HG02610 (cell line): ENCODE results near the gene RHBDL1.

Experiments used
- ATAC-seq: cut with Tn5 transposase; IDR thresholded peaks from one replicate; pipeline ENCODE4 v1.9.1; 2021; ENCODE audit warnings: mild to moderate bottlenecking, moderate library complexity; ENCODE audit not compliant: unreplicated experiment

The RHBDL1 gene

DNA sequence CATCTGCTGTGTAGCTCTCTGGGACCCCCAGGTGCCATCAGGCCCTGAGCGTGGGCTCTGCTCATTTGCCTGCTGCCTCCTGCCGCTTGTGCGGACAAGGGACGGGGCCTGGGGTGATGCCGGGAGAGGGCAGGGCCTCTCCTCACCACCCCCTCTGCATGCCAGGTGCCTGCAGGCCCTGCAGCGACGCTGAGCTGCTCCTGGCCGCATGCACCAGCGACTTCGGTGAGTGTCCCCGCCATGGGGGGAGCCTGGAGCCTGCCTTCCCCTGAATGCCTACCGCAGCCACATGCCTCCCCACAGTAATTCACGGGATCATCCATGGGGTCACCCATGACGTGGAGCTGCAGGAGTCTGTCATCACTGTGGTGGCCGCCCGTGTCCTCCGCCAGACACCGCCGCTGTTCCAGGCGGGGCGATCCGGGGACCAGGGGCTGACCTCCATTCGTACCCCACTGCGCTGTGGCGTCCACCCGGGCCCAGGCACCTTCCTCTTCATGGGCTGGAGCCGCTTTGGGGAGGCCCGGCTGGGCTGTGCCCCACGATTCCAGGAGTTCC lies 41.4 kb downstream of the RHBDL1 start:
- no peak for ATAC-seq

DNA sequence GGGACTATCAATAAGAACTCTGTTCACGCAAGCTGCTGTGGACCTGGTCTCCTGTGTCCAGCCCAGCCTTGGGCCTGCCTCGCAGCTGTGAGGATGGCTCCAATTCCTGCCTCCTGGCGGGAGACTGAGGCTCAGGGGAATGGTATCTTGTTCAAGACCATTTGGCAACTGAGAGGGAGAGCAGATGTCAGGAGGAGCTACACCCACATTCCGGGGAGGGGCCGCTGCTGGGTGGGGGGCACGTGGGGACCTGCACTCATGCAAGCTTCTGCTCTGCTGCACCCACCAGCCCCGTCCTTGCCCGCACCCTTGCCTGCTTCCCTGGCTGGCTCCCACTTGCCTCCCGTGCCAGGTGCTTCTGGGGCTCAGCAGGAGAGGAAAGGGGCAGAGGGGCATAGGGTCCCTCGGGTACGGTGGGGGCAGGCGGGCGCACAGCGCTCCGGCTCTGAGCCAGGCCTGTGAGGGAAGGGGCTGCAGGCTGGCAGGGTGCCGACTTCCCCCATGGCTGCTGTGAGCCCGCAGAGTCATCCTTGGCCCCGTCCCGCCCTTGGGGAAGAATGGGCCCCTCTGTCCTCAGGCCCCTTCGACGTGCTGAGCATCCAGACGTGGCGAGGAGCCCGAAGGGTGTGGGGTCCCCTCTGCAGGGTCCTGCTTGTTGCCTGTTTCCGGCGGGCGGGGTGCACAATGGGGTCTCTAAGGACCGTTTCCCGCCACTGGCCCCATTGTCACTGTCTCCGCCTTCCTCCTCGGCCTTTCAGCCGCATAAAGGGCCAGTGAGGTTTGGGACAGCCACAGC lies 42.2 kb downstream of the RHBDL1 start:
- ATAC-seq = no peak

DNA sequence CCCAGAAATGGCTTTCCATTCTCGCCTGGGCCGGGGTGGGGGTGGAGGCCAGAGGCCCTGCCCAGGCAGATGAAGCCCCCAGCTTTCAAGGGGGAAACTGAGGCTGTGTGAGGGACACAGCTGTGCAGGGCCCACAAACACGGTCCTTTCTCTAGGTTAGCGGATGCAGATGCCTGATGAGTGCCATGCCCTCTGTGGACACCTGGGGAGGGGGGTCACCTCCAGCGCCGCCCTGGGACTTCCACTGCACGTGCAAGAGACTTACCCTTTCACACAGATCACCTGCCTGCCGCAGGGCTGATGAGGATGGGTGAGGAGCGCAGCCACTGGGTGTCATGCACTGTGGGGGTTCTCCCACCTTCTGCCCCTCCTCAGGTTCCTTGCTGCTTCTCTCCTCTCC lies 42.9 kb downstream of the RHBDL1 start:
- no peak for ATAC-seq

DNA sequence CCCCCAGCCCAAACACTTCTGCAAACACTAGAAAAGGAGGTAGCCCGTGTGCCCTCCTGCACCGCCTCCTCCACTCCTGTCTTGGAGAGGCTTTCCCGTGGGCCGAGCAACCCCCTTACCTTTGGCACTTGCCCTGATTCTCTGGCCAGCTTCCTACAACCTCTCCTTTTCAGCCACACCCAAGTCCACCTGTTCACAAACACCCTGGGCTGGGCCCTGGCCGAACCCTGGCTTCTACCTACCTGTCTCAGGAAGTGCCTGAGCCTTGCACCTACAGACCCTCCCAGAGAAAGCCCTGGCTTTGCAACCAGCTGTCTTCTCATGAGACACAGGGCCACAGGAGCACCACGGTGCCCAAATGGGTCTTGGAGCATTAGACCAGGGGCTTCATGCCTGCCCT lies 43.5 kb downstream of the RHBDL1 start:
- ATAC-seq = no peak

DNA sequence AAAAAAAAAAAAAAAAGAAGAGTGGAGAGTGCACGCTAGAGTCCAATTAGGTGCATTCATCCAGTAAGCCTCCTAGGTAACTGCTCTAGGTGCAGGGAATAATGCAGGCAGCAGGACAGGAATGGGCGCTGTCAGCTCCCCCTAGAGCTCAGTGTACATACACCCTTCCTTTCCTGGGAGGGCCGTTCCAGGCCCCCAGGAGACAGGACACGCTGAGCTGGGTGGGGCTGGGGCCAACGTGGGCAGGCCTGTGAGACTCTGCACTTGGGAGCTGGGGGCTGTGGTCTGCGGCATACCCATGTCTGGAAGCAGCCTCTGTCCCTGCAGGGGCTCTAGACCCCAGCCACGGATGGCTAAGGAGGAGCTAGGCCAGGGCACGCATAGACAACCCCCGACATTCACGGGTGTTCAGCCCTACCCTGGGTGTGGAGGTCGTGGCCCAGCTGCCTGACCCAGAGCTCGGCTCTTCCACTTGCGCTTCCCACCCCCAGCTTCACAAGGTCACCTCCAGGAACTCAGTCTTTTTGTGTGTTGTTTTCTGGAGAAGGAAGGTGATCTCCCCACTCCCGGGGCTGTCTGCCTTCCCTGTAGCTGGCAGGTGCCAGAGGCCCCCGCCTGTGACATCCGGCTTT lies 44.5 kb downstream of the RHBDL1 start:
- ATAC-seq = no peak

DNA sequence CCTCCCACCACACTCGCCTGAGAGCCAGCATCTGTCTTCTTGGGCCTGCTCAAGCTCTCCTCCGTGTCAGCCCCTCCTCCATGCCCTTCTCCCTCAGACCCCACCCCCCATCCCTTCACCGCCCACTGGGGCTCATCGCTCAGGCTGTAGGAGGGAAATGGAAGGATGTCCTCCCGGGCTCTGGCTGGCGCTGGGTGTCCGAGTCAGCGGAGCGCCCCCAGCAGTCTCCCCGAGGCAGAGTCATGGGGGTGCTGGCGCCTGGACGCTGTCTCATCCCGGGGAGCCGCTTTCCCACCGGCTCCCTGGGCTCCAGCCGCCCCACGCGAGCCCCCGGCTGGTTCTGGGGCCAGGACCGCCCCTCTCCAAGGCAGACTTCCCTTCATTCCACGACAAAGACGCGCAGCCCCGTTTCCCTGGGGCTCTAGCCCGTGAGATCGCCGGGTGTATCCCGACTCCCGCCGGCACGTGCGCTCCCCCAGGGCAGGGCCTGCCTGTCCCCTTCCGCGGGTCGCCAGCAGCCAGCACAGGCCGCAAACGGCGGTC lies 45.0 kb downstream of the RHBDL1 start:
- no peak for ATAC-seq

DNA sequence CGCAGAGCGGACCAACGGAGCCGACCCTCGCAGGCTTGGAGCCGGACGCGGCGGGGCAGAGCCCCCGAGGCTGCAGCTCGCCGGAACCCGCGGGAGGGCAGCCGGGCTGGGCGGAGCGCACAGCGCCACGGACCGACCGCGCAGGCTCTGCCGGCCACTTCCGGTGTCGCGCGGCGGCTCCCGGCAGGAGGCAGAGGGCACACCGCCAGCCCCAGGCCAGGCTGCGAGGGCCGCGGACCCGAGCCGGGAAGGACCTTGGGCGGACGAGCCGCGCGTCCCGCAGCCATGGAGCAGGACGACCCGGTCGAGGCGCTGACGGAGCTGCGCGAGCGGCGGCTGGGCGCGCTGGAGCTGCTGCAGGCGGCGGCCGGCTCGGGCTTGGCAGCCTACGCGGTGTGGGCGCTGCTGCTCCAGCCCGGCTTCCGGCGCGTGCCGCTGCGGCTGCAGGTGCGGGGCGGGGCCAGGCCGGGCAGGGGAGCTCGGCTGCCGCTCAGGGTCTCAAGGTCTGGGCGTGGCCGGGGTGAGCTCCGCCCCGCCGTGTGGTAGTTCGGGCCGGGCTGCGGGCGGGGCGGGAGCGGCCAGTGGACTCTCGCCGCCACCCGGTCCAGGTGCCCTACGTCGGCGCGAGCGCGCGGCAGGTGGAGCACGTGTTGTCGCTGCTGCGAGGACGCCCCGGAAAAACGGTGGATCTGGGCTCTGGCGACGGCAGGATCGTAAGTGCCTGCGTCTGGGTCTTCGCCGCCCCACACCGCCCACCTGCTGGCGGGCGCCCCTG lies 45.7 kb downstream of the RHBDL1 start, which contains the start of gene ANTKMT:
Gene ANTKMT (plus strand): TSS at position 157 of the 775 bp plus-strand sequence. CDS start 129 bp downstream, at position 286.
- ATAC-seq = peak; percentile 73

DNA sequence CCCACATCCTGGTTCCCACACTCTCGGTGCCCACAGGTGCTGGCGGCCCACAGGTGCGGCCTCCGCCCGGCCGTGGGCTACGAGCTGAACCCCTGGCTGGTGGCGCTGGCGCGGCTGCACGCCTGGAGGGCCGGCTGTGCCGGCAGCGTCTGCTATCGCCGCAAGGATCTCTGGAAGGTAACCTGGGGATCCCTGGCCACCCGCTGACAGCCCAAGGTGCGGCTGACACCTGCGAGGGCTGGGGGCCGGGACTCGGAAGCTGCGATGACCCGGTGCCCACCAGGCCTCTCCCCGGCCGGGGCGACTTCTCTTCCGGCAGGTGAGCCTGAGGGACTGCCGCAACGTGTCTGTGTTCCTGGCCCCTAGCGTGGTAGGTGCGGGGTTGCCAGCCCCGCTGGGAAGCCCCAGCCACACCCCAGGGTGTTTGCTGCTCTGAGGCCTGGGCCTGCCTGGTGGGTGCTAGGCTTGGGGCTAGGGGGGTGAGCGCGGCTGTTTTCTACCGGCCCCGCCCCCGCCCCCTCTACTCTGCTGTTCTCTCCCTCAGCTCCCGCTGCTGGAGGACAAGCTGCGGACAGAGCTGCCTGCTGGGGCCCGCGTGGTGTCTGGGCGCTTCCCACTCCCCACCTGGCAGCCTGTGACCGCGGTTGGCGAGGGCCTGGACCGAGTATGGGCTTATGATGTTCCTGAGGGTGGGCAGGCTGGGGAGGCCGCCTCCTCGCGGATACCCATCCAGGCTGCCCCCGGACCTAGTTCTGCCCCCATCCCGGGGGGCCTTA lies 46.5 kb downstream of the RHBDL1 start:
- no peak for ATAC-seq

DNA sequence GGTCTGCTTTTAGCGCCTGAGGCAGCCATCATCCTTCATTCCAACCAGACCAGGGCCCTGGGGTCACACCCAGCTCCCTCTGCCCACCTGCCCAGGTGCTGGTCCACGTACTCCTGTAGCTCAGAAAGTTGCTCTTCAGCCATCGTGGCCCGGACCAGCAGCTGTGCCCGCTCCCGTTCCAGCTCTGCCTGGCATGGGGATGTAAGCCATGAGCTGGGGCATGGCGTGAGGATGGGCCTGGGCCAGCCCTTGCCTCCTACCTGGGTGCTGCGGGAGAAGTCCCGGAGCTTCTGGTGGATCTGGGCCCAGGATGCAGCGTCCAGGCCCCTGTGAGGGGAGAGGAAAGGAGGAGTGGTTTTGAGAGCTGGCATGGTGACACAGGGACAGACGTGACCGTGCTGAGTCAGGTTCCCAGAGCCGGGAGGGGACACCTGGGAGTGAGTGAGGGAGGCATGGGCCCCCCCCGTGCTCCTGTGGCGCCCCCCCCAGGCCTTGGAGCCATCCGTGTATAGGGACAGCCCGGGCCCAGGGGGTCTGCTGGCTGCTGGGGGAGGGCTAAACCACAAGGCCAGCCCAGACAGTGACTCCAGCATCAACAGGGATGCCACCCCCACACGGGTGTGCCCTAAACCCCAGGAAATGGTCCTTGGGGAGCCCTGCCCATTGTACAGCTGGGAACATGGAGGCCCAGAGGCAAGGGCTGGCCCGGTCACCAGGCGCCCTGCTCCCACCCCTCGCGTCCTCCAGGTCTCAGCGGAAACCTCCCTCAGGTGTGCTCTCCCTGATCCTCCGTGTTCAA lies 47.6 kb downstream of the RHBDL1 start:
- no peak for ATAC-seq

DNA sequence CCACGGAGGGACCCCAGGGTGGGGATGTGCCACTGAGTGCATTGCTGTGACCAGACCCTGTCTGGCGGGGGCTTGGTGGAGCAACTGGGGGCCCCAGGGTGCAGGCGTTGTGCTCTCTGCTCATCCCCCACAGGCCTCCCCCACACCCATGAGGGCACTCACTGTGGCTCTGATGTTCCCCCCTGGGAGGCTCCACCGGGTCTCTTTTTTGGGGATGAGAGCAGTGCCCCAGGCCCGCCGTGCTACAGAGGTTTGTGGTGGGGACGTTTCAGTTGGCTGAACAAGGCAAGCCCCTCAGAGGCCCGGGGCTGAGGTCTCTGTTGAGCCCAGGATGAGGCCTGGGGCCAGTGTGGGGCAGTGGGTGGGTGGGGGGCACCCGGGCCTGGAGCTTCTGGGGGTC lies 48.2 kb downstream of the RHBDL1 start:
- ATAC-seq = no peak

DNA sequence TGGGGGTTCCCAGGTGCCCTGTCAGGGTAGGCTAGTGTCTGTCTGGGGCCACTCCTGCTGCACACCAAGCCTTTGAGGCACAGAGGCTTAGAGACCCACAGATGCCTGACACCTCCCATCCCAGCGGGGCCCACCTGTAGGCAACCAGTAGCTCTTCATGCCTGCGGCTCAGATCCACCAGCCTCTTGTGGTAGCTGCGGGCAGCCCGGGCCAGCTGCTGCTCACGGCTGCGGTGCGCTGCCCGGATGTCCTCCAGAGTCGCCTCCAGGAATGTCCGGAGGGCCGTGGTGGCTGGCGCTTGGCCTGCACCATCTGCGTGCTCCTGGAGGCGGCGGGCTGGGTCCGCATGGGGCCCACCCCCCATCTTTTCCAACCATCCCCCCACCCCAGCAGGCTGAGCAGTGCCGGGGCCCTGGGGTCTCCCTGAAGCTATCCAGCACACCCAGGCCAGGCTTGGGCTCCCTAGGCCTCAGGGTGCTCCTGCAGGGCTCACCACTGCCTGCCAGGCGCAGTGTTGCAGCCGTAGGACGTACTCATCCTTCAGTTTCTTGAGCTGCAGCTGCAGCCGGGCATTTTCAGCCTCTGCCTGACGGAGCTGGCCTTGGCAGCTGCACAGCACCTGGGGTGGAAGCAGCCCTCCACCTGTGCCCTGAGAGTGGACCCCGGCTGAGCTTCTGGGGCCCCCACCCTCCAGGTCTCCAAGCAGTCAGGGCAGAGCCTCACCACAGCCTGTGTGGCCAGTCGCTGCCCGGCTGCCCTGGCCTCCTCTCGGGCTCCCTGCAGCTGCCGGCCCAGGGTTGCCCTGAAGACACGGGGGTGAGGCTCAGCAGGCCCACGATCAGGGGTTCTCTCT lies 48.9 kb downstream of the RHBDL1 start:
- ATAC-seq = no peak

DNA sequence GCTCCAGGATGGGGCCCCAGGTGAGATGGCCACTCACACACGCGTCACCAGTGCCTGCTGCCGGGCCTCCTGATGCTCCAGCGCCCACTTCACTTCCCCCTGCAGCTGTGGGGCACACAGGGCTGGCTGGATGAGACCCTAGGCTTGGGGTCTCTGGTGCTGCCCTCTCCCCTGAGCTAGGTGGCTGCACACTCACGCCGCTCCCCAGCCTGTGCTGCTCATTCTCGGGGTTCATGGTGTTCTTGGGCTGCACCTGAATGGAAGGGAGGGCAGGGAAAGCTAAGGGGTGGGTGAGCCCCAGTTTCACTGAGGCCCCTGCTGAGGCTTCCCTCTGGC lies 49.5 kb downstream of the RHBDL1 start:
- ATAC-seq = no peak

DNA sequence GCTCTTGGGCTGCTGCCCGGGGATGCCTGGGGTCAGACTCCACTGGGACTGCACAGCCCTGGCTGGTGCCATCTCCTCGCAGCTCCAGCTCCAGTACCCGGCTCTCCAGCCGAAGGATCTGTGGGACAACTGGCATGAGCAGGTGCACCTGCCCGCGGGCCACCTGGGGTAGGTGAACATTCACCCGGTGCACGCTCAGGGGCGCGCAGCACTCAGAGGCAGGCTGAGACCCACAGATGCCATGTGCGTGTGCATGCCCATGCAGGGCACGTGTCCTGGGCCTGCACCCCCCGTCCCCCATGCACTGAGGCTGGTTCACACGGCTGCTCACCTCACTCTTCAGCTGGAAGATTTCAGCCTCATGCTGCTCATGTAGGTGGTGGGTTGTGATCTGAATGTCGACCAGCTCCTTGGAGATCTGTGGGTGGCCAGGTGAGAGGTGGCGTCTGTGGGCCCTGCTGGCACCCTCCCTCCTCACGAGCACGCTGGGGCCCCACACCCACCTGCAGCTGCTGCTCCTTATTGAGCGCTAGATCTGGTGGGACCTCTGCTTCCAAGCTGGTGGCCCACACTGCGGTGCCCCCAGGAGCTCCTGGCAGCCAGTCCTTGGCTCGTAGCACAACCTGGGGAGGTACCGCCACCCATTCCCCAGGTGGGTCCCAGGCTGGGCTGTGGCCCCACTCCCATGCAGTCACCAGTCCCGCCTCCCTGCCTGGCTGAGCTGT lies 50.2 kb downstream of the RHBDL1 start:
- no peak for ATAC-seq

DNA sequence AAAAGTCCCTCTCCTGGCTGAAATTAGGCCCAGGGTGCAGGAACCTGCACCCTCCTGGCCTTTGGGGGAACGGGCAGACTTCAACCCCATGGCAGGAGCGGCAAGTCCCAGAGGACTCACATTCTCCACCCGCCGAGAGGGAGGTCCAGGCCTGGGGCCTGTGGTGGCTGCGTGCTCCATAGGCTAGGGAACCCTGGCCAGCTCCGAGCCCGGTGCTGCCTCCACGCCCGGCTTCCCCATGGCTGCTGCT lies 50.6 kb downstream of the RHBDL1 start:
- no peak for ATAC-seq

DNA sequence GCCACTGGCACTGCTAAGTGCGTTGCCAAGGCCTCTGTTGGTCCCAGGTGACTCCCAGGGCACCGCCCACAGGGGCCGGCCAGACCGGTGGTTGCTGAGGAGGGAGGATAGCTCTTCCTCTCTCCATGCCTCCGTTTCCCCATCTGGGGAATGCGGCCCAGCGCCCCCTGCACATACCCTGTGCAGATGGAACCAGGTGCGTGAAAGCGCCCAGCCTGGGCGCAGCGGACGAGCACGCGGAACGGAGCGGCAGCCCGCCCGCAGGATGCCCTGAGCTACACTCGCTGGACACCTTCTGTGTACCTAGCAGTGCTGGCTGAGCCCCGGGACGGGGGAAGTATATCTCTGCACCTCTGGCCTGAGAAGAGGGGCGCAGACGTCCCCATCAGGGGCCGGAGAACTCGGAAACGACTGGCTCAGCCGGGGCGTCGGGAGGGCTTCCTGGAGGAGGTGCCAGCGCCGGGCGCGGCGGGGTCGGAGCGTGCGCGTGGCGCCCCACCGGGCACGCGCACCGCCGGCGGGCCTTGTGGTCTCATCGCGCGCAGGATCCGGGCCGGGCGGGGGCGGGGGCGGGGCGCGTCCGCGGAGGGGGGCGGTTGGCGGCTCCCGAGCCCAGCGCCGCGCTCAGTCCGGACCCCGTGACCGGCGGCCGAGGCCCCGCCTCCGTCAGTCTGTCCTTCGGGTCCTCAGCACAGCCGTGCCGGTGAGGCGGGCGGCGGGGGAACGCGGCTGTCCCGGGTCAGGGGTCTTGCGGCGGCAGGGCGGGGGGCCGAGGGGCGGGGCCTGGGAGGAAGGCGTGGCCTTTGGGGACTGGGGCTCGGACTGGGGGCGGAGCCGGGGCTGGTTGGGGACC lies 51.2 kb downstream of the RHBDL1 start, which contains the start of the genes CCDC78 and HAGHL:
Gene CCDC78 (minus strand): TSS at position 6 of the 853 bp plus-strand sequence. CDS start 76 bp downstream, outside the sequence.
Gene HAGHL (plus strand): TSS at position 669 of the 853 bp plus-strand sequence. CDS start 404 bp downstream, outside the sequence.
- no peak for ATAC-seq

DNA sequence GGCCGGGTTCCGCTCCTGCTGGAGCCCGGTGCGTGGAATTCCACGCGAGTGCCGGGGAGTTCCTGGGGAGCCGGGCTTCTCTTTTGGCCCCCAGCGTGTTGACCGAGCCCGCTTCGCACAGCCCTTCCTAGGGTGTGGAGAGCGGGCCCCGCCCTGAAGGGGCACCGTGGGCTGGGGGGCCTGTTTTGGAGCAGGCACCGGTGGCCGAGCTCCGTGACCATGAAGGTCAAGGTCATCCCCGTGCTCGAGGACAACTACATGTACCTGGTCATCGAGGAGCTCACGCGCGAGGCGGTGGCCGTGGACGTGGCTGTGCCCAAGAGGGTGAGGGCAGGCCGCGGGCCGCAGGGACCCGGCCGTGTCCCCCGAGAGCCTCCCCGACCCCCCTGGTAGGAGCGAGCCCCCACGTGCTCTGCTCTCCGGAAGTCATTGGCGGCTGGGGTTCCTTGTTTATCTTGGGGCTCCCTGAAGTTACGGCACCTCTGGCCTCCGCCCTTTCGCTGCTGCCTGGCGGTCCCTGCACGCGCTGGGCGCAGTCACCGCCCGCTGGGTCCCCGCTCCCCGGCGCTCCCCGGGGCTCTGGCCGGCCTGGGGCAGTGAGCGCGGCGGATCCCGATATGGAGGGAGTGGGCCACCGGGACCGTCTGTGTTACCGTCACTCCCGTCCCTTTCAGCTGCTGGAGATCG lies 52.0 kb downstream of the RHBDL1 start:
- ATAC-seq = no peak
